HEK293 (cell line): Measurements from ENCODE around the gene ESRRA.

ENCODE experiments used
- CTCF ChIP-seq: fragments of 450-650 bp; formaldehyde crosslinking; IDR thresholded peaks from 2 replicates; pipeline ENCODE4 v1.5.1; 2016; ENCODE audit warnings: missing biosample characterization, missing genetic modification characterization
- HIC1 ChIP-seq: fragments of 450-650 bp; formaldehyde crosslinking; IDR thresholded peaks from 2 replicates; pipeline ENCODE4 v1.5.1; 2016; ENCODE audit warnings: missing biosample characterization, missing genetic modification characterization
- ZBTB17 ChIP-seq: fragments of 450-650 bp; formaldehyde crosslinking; IDR thresholded peaks from 2 replicates; pipeline ENCODE4 v1.5.1; 2016; ENCODE audit warnings: missing biosample characterization, missing genetic modification characterization
- ZIC2 ChIP-seq: fragments of 450-650 bp; formaldehyde crosslinking; IDR thresholded peaks from 2 replicates; pipeline ENCODE4 v1.5.1; 2016; ENCODE audit warnings: missing biosample characterization, missing genetic modification characterization
- ZNF138 ChIP-seq: fragments of 450-650 bp; formaldehyde crosslinking; IDR thresholded peaks from 2 replicates; pipeline ENCODE4 v1.5.1; 2016; ENCODE audit warnings: missing biosample characterization, missing genetic modification characterization, borderline replicate concordance
- ZNF221 ChIP-seq: fragments of 450-650 bp; formaldehyde crosslinking; IDR thresholded peaks from 2 replicates; pipeline ENCODE4 v1.5.1; 2017; ENCODE audit warnings: missing biosample characterization, missing genetic modification characterization, borderline replicate concordance
- TF ChIP-seq, protein P1 (sequence below): fragments of 450-650 bp; formaldehyde crosslinking; IDR thresholded peaks from 2 replicates; pipeline ENCODE4 v1.5.1; 2016; ENCODE audit warnings: missing biosample characterization, missing genetic modification characterization

DNA sequence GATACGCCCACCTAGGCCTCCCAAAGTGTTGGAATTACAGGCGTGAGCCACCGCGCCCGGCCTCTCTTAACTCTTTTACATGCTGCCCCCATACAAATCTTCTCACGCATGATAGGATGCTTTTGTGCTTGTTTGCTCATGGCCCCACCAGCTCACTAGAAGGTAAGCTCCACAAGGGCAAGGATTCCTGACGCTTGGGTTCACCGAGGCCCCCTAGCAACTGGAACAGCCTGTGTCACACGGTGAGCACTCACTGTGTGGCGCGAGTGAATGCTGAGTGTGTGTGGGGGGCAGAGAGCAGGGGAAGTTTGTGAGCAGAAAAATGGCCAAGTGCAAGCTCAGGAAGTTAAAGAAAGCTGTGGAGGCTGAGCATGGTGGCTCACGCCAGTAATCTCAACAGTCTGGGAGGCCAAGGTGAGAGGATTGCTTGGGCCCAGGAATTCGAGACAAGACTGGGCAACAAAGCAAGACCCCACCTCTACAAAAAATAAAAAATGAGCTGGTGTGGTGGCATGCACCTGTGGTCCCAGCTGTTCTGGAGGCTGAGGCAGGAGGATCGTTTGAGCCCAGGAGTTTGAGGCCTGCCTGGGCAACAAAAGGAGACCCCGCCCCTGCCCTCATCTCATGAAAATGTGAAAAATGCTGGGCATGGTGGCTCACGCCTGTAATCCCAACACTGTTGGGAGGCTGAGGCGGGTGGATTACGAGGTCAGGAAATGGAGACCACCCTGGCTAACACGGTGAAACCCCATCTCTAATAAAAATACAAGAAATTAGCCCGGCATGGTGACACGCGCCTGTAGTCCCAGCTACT is 23.2 kb upstream of the ESRRA start:
- TF ChIP-seq, protein P1, sequence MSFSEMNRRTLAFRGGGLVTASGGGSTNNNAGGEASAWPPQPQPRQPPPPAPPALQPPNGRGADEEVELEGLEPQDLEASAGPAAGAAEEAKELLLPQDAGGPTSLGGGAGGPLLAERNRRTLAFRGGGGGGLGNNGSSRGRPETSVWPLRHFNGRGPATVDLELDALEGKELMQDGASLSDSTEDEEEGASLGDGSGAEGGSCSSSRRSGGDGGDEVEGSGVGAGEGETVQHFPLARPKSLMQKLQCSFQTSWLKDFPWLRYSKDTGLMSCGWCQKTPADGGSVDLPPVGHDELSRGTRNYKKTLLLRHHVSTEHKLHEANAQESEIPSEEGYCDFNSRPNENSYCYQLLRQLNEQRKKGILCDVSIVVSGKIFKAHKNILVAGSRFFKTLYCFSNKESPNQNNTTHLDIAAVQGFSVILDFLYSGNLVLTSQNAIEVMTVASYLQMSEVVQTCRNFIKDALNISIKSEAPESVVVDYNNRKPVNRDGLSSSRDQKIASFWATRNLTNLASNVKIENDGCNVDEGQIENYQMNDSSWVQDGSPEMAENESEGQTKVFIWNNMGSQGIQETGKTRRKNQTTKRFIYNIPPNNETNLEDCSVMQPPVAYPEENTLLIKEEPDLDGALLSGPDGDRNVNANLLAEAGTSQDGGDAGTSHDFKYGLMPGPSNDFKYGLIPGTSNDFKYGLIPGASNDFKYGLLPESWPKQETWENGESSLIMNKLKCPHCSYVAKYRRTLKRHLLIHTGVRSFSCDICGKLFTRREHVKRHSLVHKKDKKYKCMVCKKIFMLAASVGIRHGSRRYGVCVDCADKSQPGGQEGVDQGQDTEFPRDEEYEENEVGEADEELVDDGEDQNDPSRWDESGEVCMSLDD (tag by site-specific recombination): no peak
- no peak for TF ChIP-seq HIC1
- no peak for TF ChIP-seq ZIC2 (tag by site-specific recombination)
- TF ChIP-seq ZNF138: no peak
- no peak for TF ChIP-seq CTCF (tag by site-specific recombination)
- TF ChIP-seq ZNF221 (tag by site-specific recombination): no peak
- no peak for TF ChIP-seq ZBTB17
